HG03108 (cell line): ENCODE data around the gene CRYBA4.
"Not testable (repeated sequence)": the region's sequence is repeated elsewhere in the genome, so short reads cannot be mapped to it uniquely, and the experiment has no call there.

Experiments
- ATAC-seq: cut with Tn5 transposase; IDR thresholded peaks from one replicate; pipeline ENCODE4 v1.9.1; 2021; ENCODE audit warnings: moderate library complexity; ENCODE audit not compliant: unreplicated experiment

CRYBA4 gene

GRCh38 chr22:26593763-26594162, 28.0 kb upstream of the CRYBA4 start:
- ATAC-seq, result no peak

- ATAC-seq, result no peak
Measured at GRCh38 chr22:26597026-26597425, 24.7 kb upstream of the CRYBA4 start.

- no peak for ATAC-seq
Measured at GRCh38 chr22:26597480-26597879, 24.3 kb upstream of the CRYBA4 start.

DNA sequence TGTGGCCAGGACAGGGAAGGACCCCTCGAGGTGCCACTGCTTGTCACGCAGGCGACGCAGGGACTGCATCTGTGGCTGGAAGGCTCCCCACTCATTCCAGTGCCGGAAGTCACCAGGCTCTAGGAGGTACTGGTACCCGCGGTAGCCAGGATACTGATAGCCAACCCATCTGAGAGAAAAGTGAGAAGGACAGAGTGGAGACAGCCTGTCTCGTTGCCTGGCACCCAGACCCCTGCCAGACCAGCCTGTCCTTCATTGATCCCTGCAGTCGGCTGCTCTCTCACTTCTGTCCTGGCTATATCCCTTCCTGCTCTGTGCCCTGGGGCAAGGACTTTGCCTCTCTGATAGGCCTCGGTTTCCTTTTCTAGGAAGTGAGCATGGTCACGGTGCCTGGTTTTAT, 22.3 kb upstream of the CRYBA4 start:
- ATAC-seq, result no peak

DNA sequence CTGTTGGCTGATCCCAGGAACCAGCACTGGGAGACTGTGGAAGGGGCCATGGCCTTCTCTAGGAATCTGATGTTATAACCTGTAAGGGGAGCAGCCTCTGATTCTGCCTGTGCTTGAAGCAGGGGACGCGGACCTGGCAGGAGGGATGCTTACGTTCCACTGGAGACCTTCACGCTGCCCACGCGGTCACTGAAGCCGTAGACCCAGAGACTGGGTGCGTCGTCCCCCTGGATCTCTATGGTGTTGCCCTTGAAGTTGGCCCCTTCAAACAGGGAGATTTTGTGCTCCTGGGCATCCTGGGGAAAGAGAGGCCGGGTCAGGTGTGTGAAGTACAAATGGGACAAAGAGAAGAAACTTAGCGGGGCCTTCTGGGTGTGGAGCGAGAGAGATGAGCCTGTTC, 20.0 kb upstream of the CRYBA4 start:
- no peak for ATAC-seq

- ATAC-seq, result no peak
Measured at GRCh38 chr22:26602127-26602526, 19.6 kb upstream of the CRYBA4 start.

DNA sequence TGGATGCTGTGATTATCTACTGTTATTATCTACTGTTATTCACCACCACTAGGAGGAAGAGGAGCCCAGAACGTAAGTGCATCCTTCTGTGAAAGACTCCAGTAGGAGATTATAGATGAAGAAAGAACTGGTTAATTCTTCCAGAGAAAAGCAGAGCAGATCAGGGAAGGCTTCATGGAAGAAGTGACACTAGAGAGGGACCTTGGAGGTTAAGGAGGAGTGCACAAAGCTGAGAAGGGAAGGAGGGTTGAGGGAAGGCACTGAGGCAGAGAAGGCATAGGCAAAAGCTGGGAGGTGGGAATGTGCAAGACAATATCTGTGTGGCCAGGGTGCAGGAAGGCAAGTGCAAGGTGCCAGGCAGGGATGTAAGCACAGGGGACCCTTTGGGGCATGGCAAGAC, 17.4 kb upstream of the CRYBA4 start:
- ATAC-seq, result no peak

DNA sequence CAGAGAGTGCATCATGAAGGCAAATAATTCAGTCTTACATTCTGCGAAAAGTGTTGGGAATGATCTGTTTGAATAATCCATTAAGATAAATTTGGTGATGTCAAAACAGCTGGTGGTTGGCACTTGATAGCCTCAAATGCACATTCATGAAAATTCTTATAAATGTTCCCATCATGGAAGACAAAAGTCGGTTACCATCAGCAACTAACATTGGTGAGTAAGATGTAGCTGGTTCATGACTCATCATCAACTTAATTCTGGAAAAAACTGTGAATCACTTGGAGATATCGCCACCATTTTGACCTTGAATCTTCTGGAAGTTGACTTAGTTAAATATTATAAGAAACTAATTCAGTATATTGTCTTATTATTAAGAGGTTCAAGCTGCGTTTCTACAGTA, 15.2 kb upstream of the CRYBA4 start:
- no peak for ATAC-seq

- ATAC-seq, result no peak
Measured at GRCh38 chr22:26608129-26608528, 13.6 kb upstream of the CRYBA4 start.

DNA sequence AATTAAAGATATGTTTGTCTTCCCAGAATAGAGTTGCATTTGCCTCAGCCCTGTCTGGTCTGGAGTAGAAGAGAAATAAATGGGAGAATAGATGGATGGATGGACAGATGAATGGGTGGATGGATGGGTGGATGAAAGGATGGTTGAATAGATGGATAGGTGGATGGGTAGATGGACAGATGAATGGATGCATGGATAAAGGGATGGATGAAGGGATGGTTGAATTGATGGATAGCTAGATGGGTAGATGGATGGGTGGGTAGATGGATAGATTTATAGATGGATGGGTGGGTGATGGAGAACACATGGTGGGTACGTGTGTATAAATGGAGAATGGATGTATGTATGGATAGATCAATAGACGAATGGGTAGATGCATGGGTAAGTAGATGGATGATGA, 12.5 kb upstream of the CRYBA4 start:
- ATAC-seq, result no peak

DNA sequence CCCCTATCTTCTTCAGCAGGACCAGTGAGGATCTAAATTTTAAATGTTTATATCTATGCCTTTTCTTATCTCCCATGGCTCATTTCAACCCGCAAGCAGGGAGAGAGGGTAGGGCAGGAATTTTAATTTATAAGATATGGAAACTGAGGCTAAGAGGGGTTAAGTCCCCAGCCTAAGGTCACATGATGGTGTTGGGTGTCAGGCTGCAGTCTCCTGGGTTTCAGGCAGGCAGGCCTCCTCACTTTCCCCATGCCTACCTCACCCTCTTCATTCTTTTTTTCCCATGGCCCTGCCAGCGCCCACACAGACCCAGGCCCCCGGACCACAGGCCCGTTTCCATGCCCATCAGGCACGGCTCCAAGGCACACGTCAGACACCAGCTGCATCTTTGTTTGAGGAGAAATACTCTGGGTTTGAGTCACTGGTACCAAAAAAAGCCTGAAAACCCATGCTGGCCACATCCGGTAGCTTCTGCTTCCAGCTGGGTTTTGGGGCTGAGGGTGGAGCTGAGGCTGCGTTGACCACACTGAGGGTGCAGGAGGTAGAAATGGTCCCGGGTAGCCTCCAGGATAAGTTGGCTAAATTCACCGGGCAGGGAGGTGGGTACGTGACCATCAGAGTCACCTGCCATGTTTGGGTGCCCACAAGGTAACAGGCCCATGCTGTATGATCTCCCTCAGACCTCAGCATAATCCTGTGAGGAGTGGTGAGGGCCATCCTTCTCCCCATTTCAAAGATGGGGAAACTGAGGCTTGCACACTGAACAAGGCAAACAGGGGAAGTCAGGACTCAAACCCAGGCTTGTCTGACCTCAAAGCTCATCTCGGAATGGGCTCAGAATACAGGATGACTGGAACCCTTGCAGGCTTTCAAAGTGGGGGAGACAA, 11.4 kb upstream of the CRYBA4 start:
- ATAC-seq, result peak; percentile 64

DNA sequence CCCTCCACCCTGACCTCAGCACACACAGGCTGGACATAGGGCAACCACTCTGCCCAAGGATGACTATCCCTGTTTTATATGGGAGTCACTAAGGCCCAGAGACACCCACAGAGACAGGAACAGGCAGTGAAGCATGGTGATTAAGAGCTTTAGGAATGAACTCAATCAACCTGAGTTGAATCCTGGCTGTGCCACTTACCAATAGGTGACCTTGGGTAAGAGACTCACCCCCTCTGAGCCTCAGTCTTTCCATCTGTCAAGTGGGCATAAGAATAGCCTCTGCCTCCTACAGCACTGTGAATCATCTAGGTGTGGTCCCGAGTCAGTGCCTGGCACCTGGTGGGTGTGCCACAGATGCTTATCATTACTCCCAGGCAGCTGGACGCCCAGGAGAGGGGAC, 10.8 kb upstream of the CRYBA4 start:
- ATAC-seq, result no peak

GRCh38 chr22:26612652-26613051, 9.1 kb upstream of the CRYBA4 start:
- ATAC-seq, result no peak

DNA sequence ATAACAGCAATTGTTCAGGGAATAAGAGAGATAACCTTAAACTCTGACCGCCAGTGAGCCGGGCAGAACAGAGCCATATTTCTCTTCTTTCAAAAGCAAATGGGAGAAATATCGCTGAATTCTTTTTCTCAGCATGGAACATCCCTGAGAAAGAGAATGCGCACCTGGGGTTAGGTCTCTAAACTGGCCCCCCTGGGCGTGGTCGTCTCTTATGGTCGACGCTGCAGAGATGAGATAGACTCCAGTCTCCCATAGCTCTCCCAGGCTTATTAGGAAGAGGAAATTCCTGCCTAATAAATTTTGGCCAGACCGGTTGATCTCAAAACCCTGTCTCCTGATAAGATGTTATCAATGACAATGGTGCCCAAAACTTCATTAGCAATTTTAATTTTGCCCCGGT, 8.0 kb upstream of the CRYBA4 start:
- not testable (repeated sequence) for ATAC-seq

DNA sequence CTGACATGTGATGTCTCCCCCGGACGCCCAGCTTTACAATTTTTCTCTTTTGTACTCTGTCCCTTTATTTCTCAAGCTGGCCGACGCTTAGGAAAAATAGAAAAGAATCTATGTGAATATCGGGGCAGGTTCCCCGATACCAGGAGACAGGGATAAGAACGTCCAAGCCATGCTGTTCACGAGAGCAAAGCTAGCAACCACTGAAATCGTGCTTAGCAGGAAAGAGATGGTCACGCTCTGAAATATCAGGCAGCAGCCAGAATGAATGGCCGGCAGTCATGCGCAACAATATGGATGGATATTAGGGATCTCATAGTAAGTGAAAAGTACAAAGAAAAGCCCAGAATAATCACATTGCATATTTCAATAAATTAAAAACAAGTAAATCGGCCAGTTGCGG, 7.4 kb upstream of the CRYBA4 start:
- ATAC-seq, result no peak

GRCh38 chr22:26615149-26615548, 6.6 kb upstream of the CRYBA4 start:
- ATAC-seq, result peak; percentile 64

DNA sequence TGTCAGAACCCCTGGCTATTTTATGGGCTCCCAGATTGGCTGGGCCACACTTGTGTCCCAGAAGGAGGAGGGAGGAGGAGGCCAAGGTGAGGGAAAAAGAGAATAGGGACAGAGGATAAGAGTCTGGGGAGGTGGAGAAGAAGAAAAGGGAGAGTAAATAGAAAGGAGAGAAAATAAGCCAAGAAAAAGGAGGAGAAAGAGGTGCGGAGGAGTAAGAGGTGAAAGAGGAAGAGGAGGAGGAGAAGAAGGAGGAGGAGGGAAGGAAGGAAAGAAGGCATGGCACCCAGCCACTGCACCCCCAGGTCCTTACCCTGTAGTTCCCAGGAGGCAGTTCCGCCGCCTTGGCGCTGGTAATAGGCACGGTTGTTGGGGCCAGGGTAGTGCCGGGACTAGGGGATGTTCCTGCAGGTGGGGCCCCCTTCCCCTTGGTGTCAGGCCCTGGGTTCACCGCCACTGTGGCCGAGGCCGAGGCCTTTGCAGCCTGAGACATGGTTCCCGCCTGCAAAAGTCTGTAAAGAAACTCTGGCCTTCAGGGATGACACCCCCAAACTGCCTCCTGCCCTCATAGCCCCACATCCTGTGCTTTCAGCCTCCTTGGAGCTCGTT, 5.8 kb upstream of the CRYBA4 start:
- no peak for ATAC-seq

DNA sequence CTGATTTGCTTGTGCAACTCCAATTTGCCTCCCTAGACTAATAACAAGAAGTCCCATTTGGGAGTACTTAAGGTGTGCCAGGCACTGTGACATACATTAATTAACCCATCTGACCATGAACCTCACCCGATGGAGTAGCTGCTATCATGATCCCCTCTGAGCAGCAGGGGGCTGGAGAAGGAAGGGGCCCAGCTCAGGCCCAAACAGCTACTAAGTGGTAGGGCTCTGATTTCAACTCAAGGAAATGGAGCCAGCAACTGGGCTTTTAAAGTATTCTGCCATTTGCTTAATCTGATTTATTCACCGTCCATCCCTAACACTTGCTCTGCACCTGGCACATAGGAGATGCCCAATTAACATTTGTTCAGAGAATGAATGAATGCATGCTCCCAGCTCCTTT, 5.1 kb upstream of the CRYBA4 start:
- ATAC-seq, result no peak

DNA sequence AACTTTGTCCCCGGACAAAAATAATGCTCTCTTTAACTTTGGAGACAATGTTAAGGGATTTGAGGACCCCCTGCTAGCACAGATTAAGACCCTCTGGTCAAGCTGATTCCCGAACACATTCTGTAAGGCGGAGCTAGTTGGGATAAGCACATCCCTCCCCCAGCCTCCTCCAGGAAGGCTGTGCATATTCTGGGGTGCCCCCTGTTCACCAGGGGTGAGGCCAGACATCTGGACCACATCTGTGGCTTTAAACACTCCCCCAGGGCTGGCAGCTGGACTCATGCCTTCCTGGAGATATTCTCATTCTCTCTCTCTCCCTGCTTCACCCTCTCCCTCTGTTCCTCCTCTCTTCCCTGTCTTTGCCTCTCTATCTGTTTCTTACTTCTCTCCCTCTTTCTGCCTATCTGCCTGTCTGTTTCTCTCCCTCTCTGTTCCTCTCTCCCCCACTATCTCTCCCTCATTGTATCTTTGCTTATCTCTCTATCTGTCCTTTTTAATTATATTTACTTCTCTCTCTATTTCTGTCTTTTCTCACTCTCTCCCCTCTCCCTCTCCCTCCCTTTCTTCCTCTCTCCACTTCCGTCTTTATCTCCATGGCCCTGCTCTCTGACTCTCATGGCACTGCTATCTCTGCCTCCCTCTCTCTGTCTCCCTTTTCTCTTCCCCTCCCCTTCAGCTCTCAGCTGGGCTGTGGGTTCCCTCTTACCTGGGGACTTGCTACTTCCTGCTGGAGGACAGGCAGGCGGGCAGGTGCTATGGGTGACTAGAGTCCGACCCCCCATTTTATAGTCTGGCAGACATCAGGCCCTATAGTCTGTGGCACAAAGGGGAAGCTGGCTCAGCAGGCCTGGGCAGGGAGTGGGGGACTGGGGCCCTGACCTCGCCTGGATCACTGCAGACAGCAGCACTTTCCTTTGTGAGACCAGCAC, 4.2 kb upstream of the CRYBA4 start, which contains the start of gene CRYBB1:
TSS of gene CRYBB1 (minus strand) at position 757 of the 929 bp plus-strand sequence. CDS start 1,708 bp downstream, outside the sequence.
- ATAC-seq, result no peak

DNA sequence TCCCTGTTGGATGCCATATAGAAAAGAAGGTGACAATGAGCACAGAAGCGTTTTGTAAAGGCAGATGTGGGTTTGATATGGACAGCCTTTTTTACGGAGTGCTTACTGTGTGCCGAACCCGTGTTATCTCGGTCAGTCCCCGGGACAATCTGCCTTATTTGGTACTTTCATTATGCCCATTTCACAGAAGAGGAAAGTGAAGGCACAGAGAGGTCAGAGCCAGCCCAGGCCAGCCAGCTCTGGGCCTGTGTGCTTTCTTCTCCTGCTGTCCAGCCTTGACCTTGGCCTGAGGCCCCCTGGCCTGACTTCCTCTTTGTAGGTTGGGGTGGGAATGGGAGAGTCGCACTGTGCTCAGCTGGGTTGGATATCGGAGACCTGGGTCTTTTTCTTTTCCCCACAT, 3.3 kb upstream of the CRYBA4 start:
- ATAC-seq, result no peak

DNA sequence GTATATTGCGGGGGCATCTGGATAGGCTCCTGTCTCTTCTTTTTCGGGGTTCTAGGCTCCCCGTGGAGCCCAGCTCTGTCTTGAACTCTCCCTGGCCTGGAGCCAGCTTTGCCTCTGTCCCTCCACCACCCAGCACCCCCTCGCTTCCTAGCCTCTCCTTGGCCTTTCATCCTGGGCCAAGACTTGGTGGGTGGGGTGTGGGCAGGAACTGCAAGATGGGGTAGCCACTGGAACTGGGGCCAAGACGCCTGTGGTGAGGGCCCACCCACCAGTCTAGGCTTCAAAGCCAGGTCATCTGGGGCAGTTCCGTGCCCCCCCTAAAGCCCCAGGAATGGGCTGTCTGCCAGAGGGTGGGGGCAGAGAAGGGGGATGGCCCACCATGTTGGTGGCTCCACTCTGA, 2.3 kb upstream of the CRYBA4 start:
- no peak for ATAC-seq
